Activated CD4-positive, alpha-beta T cell treated with anti-CD3 and anti-CD28 coated beads, Interleukin-2, Interleukin-6, amounts not matched to agents 100 ng/mL and 50 ng/mL, durations not matched to agents 16 hours and 8 hours (primary cell): ENCODE measurements around the gene KRTAP5-2.
A peak's percentile ranks its signal among the peaks of the same experiment; 100 is the strongest.
"Not testable (repeated sequence)": the region's sequence is repeated elsewhere in the genome, so short reads cannot be mapped to it uniquely, and the experiment has no call there.

Experiments used
- DNase-seq: peaks from one replicate; pipeline ENCODE4 v3.0.0-alpha.2; 2020

Gene KRTAP5-2

GRCh38 chr11:1625541-1625940, 27.4 kb upstream of the KRTAP5-2 start:
- DNase-seq, result no peak

- DNase-seq, result no peak
Observed at GRCh38 chr11:1624621-1625020, 26.5 kb upstream of the KRTAP5-2 start.

DNA sequence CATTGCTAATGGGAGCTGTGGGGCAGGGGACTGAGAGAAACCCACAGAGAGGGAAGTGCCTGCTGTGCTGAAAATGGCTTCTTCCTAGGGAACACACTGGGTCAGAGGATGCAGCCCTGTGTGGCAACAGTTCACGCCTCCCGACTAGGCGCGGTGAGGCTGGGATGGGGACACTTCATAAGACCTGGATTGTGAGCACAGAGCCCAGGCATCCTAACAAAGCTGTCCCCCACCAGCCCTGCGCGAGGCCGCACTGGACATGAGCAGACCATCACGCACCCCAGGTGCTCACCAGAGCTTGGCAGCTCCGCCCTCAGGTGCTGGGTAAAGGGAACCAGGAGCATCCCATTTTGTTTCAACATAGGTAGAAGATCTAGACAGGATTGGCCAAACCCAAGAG, 25.6 kb upstream of the KRTAP5-2 start:
- no peak for DNase-seq

- no peak for DNase-seq
Observed at GRCh38 chr11:1622086-1622485, 24.0 kb upstream of the KRTAP5-2 start, which contains the start of gene KRTAP5-4. KRTAP5-4 (minus strand) TSS chr11:1622138; CDS start chr11:1622093, 45 bp downstream.

GRCh38 chr11:1619449-1619848, 21.4 kb upstream of the KRTAP5-2 start:
- no peak for DNase-seq

GRCh38 chr11:1618231-1618630, 20.1 kb upstream of the KRTAP5-2 start:
- no peak for DNase-seq

GRCh38 chr11:1608363-1608762, 10.3 kb upstream of the KRTAP5-2 start, which contains the start of gene KRTAP5-3:
KRTAP5-3 (minus strand) TSS chr11:1608463; CDS start chr11:1608385, 78 bp downstream.
- DNase-seq, result no peak

DNA sequence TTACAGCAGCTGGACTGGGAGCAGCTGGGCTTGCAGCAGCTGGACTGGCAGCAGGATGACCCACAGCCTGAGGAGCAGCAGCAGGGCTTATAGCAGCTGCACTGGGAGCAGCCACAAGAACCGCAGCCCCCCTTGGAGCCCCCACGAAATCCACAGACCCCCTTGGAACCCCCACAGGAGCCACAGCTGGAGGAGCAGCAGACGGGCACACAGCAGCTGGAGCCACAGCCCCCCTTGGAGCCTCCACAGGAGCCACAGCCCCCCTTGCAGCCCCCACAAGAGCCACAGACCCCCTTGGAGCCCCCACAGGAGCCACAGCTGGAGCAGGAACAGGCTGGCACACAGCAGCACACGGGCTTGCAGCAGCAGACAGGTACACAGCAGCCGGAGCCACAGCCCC, 9.8 kb upstream of the KRTAP5-2 start:
- not testable (repeated sequence) for DNase-seq

DNA sequence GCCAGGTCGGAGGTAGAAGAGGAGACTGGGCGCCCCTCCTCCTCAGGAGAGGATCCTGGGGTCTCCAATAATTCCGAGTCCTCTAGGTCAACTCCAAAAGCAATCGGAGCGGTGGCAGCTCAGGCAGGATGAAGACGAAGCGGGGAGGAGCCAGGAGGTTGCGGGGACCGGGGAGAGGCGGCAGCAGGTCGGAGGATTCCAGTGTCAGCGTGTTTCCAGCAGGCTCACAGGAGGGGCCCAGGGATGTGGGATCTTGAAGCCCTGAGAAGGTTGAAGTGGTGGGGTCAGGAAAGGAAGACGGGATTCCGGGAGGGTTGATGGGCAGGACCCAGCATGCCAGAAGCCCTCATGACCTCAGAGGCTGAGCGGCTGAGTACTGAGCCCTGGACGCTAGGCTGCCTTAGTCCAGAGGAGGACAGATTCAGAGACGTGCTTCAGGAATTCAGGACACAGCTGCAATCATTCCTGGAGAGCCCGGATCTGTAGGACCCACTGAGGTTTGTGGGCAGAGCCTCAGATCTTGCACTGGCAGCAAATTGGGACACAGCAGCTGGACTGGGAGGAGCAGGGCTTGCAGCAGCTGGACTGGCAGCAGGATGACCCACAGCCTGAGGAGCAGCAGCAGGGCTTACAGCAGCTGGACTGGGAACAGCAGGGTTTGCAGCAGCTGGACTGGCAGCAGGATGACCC, 9.2 kb upstream of the KRTAP5-2 start:
- not testable (repeated sequence) for DNase-seq

DNA sequence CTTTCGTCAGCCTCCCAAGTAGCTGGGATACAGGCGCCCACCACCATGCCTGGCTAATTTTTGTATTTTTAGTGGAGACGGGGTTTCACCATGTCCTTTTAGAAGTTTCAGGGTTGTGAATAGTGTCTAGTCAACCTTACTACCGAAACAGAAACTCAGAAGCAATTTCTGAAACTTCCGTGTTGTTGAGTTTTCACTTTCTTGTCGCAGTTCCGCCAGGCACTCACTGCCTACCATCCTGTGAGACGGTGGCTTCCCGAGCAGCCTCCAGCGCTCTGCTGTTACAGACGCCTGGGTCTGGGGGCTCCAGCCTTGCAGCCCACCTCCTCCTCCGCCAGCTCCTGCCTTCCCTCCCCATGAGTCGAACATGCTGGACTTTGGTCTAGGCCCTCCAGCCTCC, 7.8 kb upstream of the KRTAP5-2 start:
- peak; percentile 48 for DNase-seq

DNA sequence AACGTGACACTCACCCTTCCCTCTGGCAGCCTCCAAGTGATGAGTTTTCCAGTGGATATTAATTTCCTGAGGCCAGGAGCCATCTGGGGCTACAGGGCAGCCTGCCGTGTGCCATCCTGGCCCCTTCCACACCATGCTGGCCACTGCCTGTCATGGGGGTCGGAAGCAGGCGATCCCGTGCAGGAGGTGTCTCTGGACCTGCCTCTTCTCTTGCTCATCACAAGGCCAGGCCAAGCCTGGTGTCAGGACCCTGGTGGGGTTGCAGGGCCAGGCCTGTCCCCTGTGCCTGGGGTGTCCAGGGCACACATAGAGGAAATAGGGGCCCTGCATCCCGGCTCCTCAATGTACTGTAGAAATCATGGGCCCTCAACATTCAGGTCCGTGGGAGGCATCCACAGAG, 6.6 kb upstream of the KRTAP5-2 start:
- no peak for DNase-seq

- DNase-seq, result no peak
Observed at GRCh38 chr11:1604181-1604580, 6.1 kb upstream of the KRTAP5-2 start.

GRCh38 chr11:1603629-1604028, 5.5 kb upstream of the KRTAP5-2 start:
- no peak for DNase-seq

DNA sequence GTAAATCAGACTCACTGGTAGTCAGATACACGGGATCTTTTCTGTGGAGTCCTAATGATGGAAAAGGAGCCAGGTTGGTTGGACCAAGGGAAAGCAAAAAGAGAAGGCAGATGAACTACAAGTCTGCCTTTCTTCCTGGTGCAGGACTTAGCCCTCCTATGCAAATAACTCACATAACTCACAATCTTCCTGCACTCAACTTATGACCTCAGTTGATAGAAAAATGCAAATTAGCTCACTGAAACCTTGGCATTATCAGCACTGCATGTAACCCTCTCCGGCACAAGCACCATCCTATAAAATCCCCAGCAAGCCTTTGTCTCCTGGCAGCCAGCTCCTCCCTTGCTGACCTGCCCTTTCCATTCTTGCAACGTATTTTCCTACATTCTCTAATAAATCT, 3.6 kb upstream of the KRTAP5-2 start:
- not testable (repeated sequence) for DNase-seq

- DNase-seq, result no peak
Observed at GRCh38 chr11:1600626-1601025, 2.5 kb upstream of the KRTAP5-2 start.

DNA sequence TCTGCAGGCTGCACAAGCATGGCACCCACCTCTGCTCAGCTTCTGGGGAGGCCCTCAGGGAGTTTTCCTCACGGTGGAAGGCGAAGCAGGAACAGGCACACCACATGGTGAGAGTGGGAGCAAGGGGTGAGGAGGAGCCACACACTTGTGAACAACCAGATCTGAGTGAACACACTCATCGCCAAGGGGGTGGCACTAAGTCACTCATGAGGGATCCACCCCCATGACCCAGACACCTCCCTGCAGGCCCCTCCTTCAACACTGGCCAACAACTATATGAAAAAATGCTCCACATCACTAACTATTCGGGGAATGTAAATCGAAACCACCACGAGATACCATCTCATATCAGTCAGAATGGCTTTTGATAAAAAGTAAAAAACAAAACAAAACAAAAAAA, 722 bp upstream of the KRTAP5-2 start:
- no peak for DNase-seq

- not testable (repeated sequence) for DNase-seq
Observed at GRCh38 chr11:1598406-1598805, 312 bp upstream of the KRTAP5-2 start.

DNA sequence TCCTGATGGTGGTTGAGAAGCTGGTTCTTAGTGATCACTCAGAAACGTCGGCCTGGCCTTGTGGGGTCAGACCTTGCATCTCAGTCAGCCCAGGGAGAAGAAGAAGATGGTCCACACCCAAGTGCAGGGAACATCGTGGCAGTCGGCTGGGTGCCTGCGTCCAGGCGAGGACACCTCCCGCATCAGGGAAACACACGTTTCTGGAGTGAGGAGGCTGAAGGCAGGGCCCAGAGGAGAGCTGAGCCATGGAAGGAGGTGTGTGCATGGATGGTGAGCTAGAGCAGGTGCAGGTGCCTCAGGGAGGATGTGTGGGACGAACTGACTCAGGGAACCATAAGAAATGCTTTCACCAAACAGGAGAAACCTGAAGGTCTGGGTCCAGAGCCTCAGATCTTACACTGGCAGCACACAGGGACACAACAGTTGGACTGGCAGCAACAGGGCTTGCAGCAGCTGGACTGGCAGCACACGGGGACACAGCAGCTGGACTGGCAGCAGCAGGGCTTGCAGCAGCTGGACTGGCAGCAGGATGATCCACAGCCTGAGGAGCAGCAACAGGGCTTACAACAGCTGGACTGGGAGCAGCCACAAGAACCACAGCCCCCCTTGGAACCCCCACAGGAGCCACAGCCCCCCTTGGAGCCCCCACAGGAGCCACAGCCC, 632 bp downstream of the KRTAP5-2 start:
- DNase-seq, result no peak

GRCh38 chr11:1596576-1597121, 1.4 kb downstream of the KRTAP5-2 start:
- DNase-seq, result not testable (repeated sequence)

DNA sequence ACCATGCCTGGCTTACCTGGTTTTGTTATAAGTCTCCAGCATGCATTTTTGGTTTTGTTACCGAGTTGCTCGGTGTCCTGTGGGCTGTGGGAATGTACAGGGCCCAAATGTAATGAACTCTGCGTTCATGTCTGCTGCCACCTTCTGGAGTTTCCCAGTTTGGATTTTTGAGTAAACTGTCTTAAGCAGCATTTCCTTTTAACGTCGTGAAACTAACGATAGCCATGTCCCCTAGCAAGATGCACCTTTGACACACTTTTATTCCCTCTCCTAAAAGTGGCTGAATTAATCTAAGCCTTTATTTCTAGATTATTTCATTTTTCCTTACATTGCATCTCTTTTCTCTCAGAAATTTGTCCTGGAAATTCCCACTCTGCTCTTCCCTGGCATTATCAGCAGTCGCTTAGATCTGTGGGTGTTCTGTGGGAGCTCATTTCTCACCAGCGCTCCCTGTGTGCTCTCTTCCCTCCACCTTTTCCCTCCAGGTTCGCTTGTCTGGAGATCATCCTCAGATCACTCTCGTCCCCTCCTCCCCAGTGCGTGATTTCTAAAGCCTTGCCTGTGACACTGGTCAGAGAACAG, 2.0 kb downstream of the KRTAP5-2 start:
- DNase-seq, result not testable (repeated sequence)

GRCh38 chr11:1592628-1593027, 5.5 kb downstream of the KRTAP5-2 start:
- DNase-seq, result no peak

- DNase-seq, result no peak
Observed at GRCh38 chr11:1589996-1590395, 8.1 kb downstream of the KRTAP5-2 start.

- peak; percentile 32 for DNase-seq
Observed at GRCh38 chr11:1589191-1589963, 8.7 kb downstream of the KRTAP5-2 start.
